GM12873 (cell line): ENCODE measurements around the gene TMEM37.

Experiments
- TF ChIP-seq, protein P1 (sequence below): IDR thresholded peaks from 2 replicates; pipeline ENCODE4 v1.5.1; 2012; ENCODE audit warnings: low read depth, mild to moderate bottlenecking, moderate library complexity, low read length, control low read depth; ENCODE audit not compliant: insufficient read depth; ENCODE audit errors: missing control alignments

TMEM37 gene

DNA sequence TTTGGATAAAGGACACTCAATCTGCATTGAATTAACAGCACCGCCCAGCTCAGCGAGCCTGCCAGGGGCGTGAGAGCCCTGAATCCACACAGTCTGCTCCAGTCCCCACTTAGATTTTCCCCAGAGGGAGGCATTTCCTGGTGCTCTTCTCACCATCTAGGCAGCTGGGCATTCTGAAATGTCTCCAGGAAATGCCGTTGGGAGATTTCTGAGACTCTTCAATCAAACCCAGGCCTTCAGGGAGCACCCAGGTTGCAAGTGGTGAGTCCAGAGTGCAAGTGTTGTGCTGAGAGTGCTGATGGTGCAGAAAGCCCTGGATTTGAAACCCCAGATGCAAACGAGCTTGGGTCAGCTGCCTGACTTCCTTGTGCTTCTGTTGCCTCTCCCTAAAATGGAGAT, 23.4 kb upstream of the TMEM37 start:
- TF ChIP-seq, protein P1, sequence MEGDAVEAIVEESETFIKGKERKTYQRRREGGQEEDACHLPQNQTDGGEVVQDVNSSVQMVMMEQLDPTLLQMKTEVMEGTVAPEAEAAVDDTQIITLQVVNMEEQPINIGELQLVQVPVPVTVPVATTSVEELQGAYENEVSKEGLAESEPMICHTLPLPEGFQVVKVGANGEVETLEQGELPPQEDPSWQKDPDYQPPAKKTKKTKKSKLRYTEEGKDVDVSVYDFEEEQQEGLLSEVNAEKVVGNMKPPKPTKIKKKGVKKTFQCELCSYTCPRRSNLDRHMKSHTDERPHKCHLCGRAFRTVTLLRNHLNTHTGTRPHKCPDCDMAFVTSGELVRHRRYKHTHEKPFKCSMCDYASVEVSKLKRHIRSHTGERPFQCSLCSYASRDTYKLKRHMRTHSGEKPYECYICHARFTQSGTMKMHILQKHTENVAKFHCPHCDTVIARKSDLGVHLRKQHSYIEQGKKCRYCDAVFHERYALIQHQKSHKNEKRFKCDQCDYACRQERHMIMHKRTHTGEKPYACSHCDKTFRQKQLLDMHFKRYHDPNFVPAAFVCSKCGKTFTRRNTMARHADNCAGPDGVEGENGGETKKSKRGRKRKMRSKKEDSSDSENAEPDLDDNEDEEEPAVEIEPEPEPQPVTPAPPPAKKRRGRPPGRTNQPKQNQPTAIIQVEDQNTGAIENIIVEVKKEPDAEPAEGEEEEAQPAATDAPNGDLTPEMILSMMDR: no peak

DNA sequence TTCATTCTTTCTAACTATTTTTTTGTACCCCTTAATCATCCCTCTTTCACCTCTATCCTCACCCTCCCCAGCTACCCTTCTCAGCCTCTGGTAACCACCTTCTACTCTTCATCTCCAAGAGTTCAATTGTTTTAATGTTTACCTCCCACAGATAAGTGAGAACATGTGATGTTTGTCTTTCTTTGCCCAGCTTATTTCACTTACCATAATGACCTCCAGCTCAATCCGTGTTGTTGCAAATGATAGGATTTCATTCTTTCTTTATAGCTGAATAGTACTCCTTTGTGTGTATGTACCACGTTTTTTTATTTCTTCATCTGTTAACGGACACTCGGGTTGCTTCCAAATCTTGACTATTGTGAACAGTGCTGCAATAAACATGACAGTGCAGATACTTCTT, 22.1 kb upstream of the TMEM37 start:
- TF ChIP-seq, protein P1: no peak

DNA sequence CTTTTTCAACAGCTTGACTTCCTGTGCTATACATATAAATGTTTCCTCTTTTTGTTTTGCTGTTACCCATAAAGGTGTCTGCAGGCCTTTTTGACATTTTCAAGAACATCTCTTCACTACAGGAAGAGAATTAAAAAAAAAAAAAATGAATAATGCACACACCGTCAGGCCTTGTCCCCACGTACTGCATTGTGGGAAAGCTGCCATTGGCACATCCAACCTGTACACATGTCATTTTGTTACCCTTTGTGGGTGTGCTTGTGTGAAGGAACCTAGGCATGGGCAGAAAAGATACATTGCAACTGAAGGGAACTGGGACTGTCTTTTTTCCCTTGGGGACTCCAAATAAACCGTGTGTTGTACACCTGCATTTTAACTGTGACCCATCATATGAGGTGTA, 16.8 kb upstream of the TMEM37 start:
- TF ChIP-seq, protein P1: no peak

DNA sequence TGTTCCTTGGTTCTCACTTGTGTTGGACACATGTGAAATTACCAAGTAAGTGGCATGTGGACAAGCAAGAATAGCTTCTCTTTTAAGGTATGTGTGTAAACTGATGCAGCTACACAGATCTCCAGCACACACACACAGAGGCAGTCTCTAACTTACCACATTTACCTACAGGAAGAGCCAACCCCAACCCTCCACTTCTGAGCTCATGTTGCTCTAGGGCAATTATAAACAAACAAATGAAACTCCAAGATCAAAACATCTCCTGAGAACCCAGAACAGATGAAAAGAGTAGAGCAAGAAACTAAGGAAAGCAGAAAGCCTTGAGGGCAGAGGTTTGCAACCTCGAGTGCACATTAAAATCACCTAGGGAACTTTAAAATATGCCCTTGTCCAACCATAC, 16.0 kb upstream of the TMEM37 start:
- TF ChIP-seq, protein P1: no peak

DNA sequence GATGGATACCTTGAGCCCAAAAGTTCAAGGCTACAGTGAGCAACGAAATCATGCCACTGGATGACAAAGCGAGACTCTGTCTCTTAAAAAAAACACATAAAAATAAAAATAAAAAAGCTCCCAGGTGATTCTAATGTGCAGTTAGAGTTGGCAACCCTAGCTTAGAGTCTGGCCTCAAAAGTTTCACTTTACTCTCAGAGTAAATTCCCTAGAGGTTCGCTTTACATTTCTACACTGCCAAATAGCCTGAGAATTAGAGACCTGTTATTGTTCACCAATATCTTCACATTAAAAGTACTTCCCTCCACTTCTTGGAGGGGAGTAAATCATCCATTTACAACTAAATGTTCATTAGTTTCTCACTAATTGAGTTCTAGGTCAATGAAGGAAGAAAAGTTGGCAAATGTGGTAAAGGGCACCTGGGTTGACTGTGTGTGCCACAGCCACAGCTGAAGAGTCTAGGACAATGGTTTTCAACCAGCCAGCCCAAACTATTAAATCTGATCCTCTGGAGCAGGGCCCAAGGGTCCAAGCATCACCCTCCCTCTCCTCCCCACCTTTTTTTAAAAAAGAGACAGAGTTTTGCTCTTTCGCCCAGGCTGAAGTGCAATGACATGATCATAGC, 15.2 kb upstream of the TMEM37 start:
- TF ChIP-seq, protein P1: no peak

DNA sequence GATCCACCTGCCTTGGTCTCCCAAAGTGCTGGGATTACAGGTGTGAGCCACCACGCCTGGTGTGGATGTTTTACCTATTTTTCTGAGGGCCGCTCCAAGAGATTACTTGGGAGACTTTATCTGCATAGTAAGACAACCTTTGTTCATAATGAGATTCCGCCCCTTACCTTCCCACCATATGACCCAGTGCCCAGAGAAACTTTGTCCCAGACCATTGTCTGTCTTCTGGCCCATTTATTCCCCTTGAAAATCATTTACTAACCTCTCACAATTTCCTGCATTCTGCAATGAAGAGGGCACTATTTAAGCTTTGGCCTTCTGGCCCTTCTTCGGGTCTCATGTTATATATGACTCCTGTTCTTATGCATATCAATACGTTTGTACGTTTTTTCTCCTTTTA, 13.7 kb upstream of the TMEM37 start:
- TF ChIP-seq, protein P1: no peak

DNA sequence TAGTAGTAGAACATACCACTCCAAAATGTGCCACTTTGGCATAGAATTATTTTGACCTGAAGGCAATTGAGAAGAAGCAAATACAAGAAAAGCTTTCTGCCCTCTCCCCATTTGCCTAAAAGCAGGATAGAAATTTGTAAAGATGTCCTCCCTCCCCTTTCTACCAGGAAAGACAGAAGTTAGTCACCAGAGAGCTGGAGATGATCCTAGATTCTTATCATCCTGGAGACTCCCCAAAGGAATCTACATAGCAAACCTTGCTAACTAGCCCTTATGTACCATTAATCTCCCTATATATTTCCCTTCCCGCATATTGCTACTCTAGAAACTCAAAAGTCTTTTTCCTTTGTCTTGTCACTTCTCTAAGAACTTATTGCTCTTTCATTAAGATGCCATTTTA, 12.6 kb upstream of the TMEM37 start:
- TF ChIP-seq, protein P1: no peak
